Thymus (tissue), 11 donors: ENCODE data around the gene GABRA6. TPM values are rescaled to one million over a fixed set of nuclear protein-coding genes. Genes with fewer than 3 reads are reported as not detected.

Source experiments
- DNase-seq, 9 donors: peaks; one replicate each; pipeline ENCODE4 v3.0.0-alpha.2; 2013; ENCODE audit warnings: low spot score in 9 of 9, low read depth in 6 of 9, missing footprints in 1 of 9
- H3K27ac ChIP-seq, 2 donors: one replicate each; pipeline ENCODE4 v1.5.1; 2013; ENCODE audit warnings: control low read depth in 1 of 2, low read depth in 1 of 2, low read length in 1 of 2, mild to moderate bottlenecking in 1 of 2, moderate library complexity in 1 of 2
- H3K27me3 ChIP-seq, 2 donors: one replicate each; pipeline ENCODE4 v1.5.1; 2013; ENCODE audit warnings: low read length in 1 of 2; ENCODE audit not compliant: control insufficient read depth in 2 of 2, insufficient read depth in 1 of 2
- H3K36me3 ChIP-seq, 2 donors: one replicate each; pipeline ENCODE4 v1.5.1; 2013; ENCODE audit warnings: low read length in 1 of 2, mild to moderate bottlenecking in 1 of 2, moderate library complexity in 1 of 2; ENCODE audit not compliant: control insufficient read depth in 2 of 2, insufficient read depth in 2 of 2
- H3K4me1 ChIP-seq, 2 donors: one replicate each; pipeline ENCODE4 v1.5.1; 2013; ENCODE audit warnings: low read length in 2 of 2; ENCODE audit not compliant: control insufficient read depth in 2 of 2, insufficient read depth in 2 of 2
- H3K4me3 ChIP-seq, 2 donors: one replicate each; pipeline ENCODE4 v1.5.1; 2013; ENCODE audit warnings: low read length in 2 of 2, control low read depth in 1 of 2, mild to moderate bottlenecking in 1 of 2
- H3K9me3 ChIP-seq, 2 donors: one replicate each; pipeline ENCODE4 v1.5.1; 2013; ENCODE audit warnings: low read length in 1 of 2, mild to moderate bottlenecking in 1 of 2; ENCODE audit not compliant: control insufficient read depth in 2 of 2, insufficient read depth in 1 of 2
- WGBS: extraction: QIAGEN DNeasy Blood & Tissue Kit; methylation state at CpG from one replicate; pipeline ENCODE4 v1.1.7; 2013; 5-methylcytosine and 5-hydroxymethylcytosine counted together
- polyA plus RNA-seq: library from polyadenylated mRNA; stranded (reverse); fragments of 200-250 nt; gene quantifications from one replicate; pipeline ENCODE4 v1.2.3, GENCODE V29; 2013
- total RNA-seq: library from RNA; stranded (reverse); fragments of 120-200 nt; gene quantifications from one replicate; pipeline ENCODE4 v1.2.4, GENCODE V29; 2013
- donor health status: healthy.

The GABRA6 gene
- total and polyA plus RNA-seq, 2 donors = not detected

DNA sequence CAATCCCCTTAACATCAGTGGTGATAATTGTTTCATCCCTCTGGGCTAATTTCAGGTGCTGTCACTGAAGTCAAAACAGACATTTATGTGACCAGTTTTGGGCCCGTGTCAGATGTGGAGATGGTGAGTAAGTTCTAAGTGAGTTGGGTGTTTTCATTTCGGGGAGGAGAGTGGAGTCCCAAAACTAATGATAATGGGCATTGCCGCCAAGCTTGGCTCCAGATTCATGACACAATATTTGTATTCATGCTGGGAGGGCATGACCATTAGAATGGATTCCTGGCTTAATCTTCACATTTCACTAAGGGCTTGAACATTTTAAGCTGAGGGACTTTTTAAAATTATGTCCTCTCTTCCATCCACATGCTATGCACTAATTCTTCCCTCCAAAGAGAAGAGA, 1.4 kb downstream of the GABRA6 start:
- DNase-seq = no peak
- no peaks in the 10 kb centered on the region for H3K27me3 ChIP-seq
- 91% methylated on average over 3 of the region's 3 CpGs for WGBS
- no peak overlapping the region for H3K4me3 ChIP-seq
- no peaks in the 10 kb centered on the region for H3K36me3 ChIP-seq
- H3K27ac ChIP-seq = no peak overlapping the region
- H3K4me1 ChIP-seq = no peaks in the 10 kb centered on the region
- H3K9me3 ChIP-seq = no peaks in the 10 kb centered on the region

GRCh38 chr5:161687316-161687715, 1.8 kb downstream of the GABRA6 start:
- 96% methylated on average over 2 of the region's 2 CpGs for WGBS
- H3K27ac ChIP-seq = no peak overlapping the region

GRCh38 chr5:161691911-161692310, 6.4 kb downstream of the GABRA6 start:
- no peak overlapping the region for H3K27ac ChIP-seq
- no peak overlapping the region for H3K4me3 ChIP-seq
- H3K27me3 ChIP-seq = no peaks in the 10 kb centered on the region
- H3K9me3 ChIP-seq = no peaks in the 10 kb centered on the region
- DNase-seq = no peak
- no peaks in the 10 kb centered on the region for H3K36me3 ChIP-seq
- 75% methylated on average over 7 of the region's 7 CpGs for WGBS
- H3K4me1 ChIP-seq = no peaks in the 10 kb centered on the region

More at GRCh38 chr5:161687316-161687715, 1.8 kb downstream of the GABRA6 start:
- H3K36me3 ChIP-seq = no peaks in the 10 kb centered on the region
- DNase-seq = no peak
- no peaks in the 10 kb centered on the region for H3K27me3 ChIP-seq
- H3K4me1 ChIP-seq = no peaks in the 10 kb centered on the region
- no peaks in the 10 kb centered on the region for H3K9me3 ChIP-seq
- H3K4me3 ChIP-seq = no peak overlapping the region

DNA sequence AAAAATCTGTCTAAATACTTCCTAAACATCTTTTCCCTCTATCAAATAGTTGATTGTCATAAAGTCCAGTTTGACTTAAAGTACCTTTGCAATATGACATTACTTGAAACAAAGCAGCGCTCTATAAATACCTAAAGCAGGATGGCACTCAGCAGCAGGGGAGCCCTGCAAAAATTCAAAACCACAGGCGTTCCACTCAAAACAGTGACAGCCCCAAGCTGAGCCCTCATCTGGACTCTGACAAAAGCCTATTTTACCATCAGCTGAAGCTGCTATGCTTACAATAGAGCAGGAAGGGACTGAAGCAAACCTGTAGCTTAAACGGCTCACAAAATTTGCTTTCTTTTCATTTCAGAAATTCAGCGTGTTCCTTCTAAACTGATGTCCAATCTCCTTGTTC, 11.5 kb downstream of the GABRA6 start:
- Histone ChIP-seq H3K36me3 (no peaks in the 10 kb centered on the region), H3K27ac (no peak overlapping the region), H3K4me1 (no peaks in the 10 kb centered on the region), H3K4me3 (no peak overlapping the region), H3K9me3 (no peaks in the 10 kb centered on the region), H3K27me3 (no peaks in the 10 kb centered on the region)
- no peak for DNase-seq
- 85% methylated on average over 4 of the region's 4 CpGs for WGBS

- no peak overlapping the region for H3K4me3 ChIP-seq
- no peak overlapping the region for H3K27ac ChIP-seq
- DNase-seq = no peak
- H3K4me1 ChIP-seq = no peaks in the 10 kb centered on the region
- H3K27me3 ChIP-seq = no peaks in the 10 kb centered on the region
- H3K36me3 ChIP-seq = no peaks in the 10 kb centered on the region
- no peaks in the 10 kb centered on the region for H3K9me3 ChIP-seq
- WGBS = 81% methylated on average over 4 of the region's 4 CpGs
These were observed 14.5 kb downstream of the GABRA6 start for GRCh38 chr5:161700065-161700464.

DNA sequence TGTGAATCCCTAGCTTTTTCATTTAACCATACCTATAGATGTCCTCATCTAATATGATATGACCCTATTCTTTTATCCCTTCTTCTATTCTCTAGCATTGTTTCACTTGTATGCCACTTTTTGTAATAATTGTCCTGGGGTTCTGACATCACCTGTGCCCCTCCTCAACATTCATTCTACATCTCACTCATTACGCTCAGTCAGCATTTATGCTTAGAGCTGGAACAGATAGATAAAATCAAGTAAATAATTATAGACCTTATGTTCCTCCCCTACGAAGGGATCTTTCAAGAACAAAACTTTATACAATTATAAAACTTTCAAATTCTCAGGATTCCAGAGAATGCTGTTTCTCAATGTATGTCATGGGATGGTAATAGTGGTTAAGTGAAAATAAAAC, 18.0 kb downstream of the GABRA6 start:
- Histone ChIP-seq H3K36me3 (no peaks in the 10 kb centered on the region), H3K9me3 (no peaks in the 10 kb centered on the region), H3K27me3 (no peaks in the 10 kb centered on the region), H3K27ac (no peak overlapping the region), H3K4me3 (no peak overlapping the region), H3K4me1 (no peaks in the 10 kb centered on the region)
- DNase-seq = no peak
- WGBS = 88% methylated on average over 2 of the region's 2 CpGs

DNA sequence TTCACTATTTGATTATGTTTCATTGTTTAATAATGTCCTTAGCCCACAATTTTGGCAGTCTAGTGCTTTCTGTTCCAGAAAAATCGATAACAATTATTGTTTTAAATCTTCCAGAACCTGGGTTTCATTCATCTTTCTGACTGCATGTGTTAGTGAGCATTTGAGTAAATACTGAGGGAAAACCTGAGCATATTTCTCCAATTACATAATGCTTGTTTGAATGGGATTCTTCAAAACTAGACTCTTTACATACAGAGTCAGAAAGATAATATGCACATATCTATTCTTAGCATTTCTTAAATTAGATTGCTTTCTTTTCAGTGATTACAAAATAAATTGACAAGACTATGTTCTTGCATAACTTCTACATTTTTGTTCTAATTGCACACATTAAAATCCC, 21.9 kb downstream of the GABRA6 start:
- no peaks in the 10 kb centered on the region for H3K4me1 ChIP-seq
- no peak overlapping the region for H3K27ac ChIP-seq
- H3K9me3 ChIP-seq = no peaks in the 10 kb centered on the region
- WGBS = 64% methylated on average over 1 of the region's 1 CpG
- H3K27me3 ChIP-seq = no peaks in the 10 kb centered on the region
- H3K4me3 ChIP-seq = no peak overlapping the region
- H3K36me3 ChIP-seq = no peaks in the 10 kb centered on the region
- DNase-seq = no peak

- H3K36me3 ChIP-seq = no peaks in the 10 kb centered on the region
- no peaks in the 10 kb centered on the region for H3K27me3 ChIP-seq
- WGBS = 91% methylated on average over 5 of the region's 5 CpGs
- H3K4me1 ChIP-seq = no peaks in the 10 kb centered on the region
- no peak overlapping the region for H3K27ac ChIP-seq
- H3K4me3 ChIP-seq = no peak overlapping the region
- DNase-seq = no peak
- no peaks in the 10 kb centered on the region for H3K9me3 ChIP-seq
These were observed 23.7 kb downstream of the GABRA6 start for GRCh38 chr5:161709239-161709638.

DNA sequence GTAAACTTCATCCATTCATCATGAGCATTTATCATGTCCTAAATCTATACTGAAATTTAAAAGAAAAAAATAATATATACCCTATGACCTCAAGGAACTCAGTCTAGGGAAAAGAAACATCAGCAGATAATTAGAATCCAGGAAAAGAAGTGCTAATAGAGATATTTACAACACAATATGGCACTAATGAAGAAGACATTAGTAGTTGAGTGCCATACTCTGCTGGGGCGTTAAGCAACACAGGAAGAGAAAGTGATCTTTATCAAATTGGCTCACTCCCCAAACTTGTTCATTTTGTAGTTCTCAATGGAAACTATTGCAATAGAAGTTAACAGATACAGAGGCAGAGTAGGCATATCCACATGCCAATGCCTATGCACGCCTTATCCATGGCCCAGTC, 27.5 kb downstream of the GABRA6 start:
- H3K9me3 ChIP-seq = no peaks in the 10 kb centered on the region
- DNase-seq = no peak
- H3K27ac ChIP-seq = no peak overlapping the region
- H3K4me3 ChIP-seq = no peak overlapping the region
- no peaks in the 10 kb centered on the region for H3K27me3 ChIP-seq
- H3K4me1 ChIP-seq = no peaks in the 10 kb centered on the region
- no peaks in the 10 kb centered on the region for H3K36me3 ChIP-seq
- 68% methylated on average over 2 of the region's 2 CpGs for WGBS

DNA sequence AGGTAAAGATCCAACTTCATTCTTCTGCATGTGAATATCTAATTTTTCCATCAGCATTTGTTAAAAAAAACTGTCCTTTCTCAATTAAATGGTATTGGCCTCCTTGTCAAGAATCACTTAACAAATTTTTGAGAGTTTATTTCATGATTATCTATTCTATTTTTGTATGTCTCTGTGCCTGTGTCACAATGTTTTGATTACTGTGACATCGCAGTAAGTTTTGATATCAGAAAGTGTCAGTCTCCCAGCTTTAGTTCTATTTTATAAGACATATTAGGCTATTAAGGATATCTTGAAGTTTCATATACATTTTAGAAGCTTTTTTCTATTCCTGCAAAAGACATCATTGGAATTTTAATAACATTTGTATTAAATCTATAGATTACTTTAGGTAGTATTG, 33.6 kb downstream of the GABRA6 start:
- no peaks in the 10 kb centered on the region for H3K36me3 ChIP-seq
- 95% methylated on average over 1 of the region's 1 CpG for WGBS
- no peaks in the 10 kb centered on the region for H3K9me3 ChIP-seq
- no peak overlapping the region for H3K4me3 ChIP-seq
- H3K4me1 ChIP-seq = no peaks in the 10 kb centered on the region
- DNase-seq = no peak
- no peak overlapping the region for H3K27ac ChIP-seq
- H3K27me3 ChIP-seq = no peaks in the 10 kb centered on the region
